Sciatic nerve (tissue), 2 donors: ENCODE data around the gene DBF4B. TPM values are rescaled to one million over a fixed set of nuclear protein-coding genes. Genes with fewer than 3 reads are reported as not detected.
"Not testable (repeated sequence)": the region's sequence is repeated elsewhere in the genome, so short reads cannot be mapped to it uniquely, and the experiment has no call there.

Experiments
- ATAC-seq: fragments of 200-7000 bp; cut with Tn5 transposase; one replicate; pipeline ENCODE4 v1.9.1; 2020; ENCODE audit warnings: mild to moderate bottlenecking, moderate library complexity
- DNase-seq: peaks from one replicate; pipeline ENCODE4 v3.0.0-alpha.2; 2020; ENCODE audit warnings: low spot score
- intact Hi-C: fragments of 100-400 bp; cut with DNase I; formaldehyde crosslinking; loops from one replicate; pipeline ENCODE4 v1.14.2; 2022
- total RNA-seq: library from RNA; stranded (reverse); fragmentation: NEBNext Ultra II Directional; extraction: Animal tissue kit (Norgen Biotek cat#: 25700); gene quantifications from one replicate; pipeline ENCODE4 v1.2.1, GENCODE V29; 2021
- donor health status: DM: no; HTN: no; CAD: no.
- donor health status: DM: no; HTN: no; CAD: no.

DBF4B gene
- total RNA-seq, 1 donor from 2014 or later = 10.3 TPM

- ATAC-seq = no peak
- DNase-seq = no peak
- intact Hi-C loops = no loop called here
These were observed 13.8 kb downstream of the DBF4B start for GRCh38 chr17:44722254-44722653.

- peak; percentile 0 for DNase-seq
- intact Hi-C loops, ATAC-seq: not testable (repeated sequence)
These were observed 17.7 kb downstream of the DBF4B start for GRCh38 chr17:44726121-44726520.

- intact Hi-C loops = no loop called here
- ATAC-seq = no peak
These were observed 25.3 kb downstream of the DBF4B start for GRCh38 chr17:44733753-44734152.

GRCh38 chr17:44734272-44734671, 25.8 kb downstream of the DBF4B start:
- intact Hi-C loops = no loop called here
- ATAC-seq = no peak
- no peak for DNase-seq

More at GRCh38 chr17:44733753-44734152, 25.3 kb downstream of the DBF4B start:
- DNase-seq = no peak

GRCh38 chr17:44736551-44737240, 28.2 kb downstream of the DBF4B start:
- no peak for DNase-seq
- intact Hi-C loops = no loop called here
- ATAC-seq = no peak

GRCh38 chr17:44738214-44738906, 29.9 kb downstream of the DBF4B start:
- DNase-seq = no peak
- no peak for ATAC-seq
- intact Hi-C loops = no loop called here

- DNase-seq (no peak), ATAC-seq (no peak)
- intact Hi-C loops = no loop called here
These were observed 32.9 kb downstream of the DBF4B start for GRCh38 chr17:44741316-44741715.

GRCh38 chr17:44745301-44745700, 36.8 kb downstream of the DBF4B start:
- no peak for DNase-seq
- intact Hi-C loops = no loop called here
- ATAC-seq = no peak

GRCh38 chr17:44745738-44746137, 37.3 kb downstream of the DBF4B start:
- intact Hi-C loops, ATAC-seq, DNase-seq: not testable (repeated sequence)

- intact Hi-C loops = no loop called here
- DNase-seq = no peak
- ATAC-seq = no peak
These were observed 39.1 kb downstream of the DBF4B start for GRCh38 chr17:44747566-44747965.

GRCh38 chr17:44749076-44749979, 40.9 kb downstream of the DBF4B start:
- intact Hi-C loops = no loop called here
- DNase-seq (no peak), ATAC-seq (peak; percentile 29)

- DNase-seq = no peak
- peak; percentile 18 for ATAC-seq
- intact Hi-C loops = no loop called here
These were observed 41.5 kb downstream of the DBF4B start for GRCh38 chr17:44749980-44750318.

- ATAC-seq (no peak), DNase-seq (no peak)
- intact Hi-C loops = no loop called here
These were observed 42.9 kb downstream of the DBF4B start for GRCh38 chr17:44751331-44751730.

GRCh38 chr17:44751806-44752205, 43.3 kb downstream of the DBF4B start:
- ATAC-seq = no peak
- intact Hi-C loops = no loop called here

GRCh38 chr17:44752953-44753861, 44.7 kb downstream of the DBF4B start:
- no peak for DNase-seq
- intact Hi-C loops = no loop called here
- no peak for ATAC-seq

More at GRCh38 chr17:44751806-44752205, 43.3 kb downstream of the DBF4B start:
- DNase-seq = no peak

- ATAC-seq (no peak), DNase-seq (no peak)
- intact Hi-C loops = no loop called here
These were observed 45.8 kb downstream of the DBF4B start for GRCh38 chr17:44754276-44754675.

GRCh38 chr17:44755180-44755579, 46.7 kb downstream of the DBF4B start:
- ATAC-seq, DNase-seq, intact Hi-C loops: not testable (repeated sequence)

- DNase-seq (no peak), ATAC-seq (no peak)
- intact Hi-C loops = no loop called here
These were observed 48.8 kb downstream of the DBF4B start for GRCh38 chr17:44757045-44757917.
